ENCODE data around the gene NR2F1-AS1.

DNA sequence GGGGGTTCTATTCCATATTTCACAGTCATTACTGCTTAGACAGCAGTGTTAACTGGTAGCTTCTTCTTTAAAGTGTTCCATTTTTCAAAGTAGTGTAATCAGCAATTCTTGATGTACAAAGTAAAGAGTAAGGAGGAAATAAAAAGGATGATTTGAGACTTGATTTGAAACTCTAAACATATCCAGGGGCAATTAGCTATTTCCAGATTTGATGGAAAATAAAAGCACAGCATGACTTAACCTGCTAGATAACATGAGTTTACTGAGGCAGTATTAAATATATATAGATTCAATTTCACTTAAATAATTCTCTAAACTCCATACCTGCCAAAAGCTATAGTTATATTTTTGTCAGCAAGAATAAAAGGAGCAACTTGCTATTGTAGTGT is 31.8 kb upstream of the NR2F1-AS1 start:
- TF ChIP-seq, protein P1, sequence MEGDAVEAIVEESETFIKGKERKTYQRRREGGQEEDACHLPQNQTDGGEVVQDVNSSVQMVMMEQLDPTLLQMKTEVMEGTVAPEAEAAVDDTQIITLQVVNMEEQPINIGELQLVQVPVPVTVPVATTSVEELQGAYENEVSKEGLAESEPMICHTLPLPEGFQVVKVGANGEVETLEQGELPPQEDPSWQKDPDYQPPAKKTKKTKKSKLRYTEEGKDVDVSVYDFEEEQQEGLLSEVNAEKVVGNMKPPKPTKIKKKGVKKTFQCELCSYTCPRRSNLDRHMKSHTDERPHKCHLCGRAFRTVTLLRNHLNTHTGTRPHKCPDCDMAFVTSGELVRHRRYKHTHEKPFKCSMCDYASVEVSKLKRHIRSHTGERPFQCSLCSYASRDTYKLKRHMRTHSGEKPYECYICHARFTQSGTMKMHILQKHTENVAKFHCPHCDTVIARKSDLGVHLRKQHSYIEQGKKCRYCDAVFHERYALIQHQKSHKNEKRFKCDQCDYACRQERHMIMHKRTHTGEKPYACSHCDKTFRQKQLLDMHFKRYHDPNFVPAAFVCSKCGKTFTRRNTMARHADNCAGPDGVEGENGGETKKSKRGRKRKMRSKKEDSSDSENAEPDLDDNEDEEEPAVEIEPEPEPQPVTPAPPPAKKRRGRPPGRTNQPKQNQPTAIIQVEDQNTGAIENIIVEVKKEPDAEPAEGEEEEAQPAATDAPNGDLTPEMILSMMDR (optimal IDR thresholded peaks at IDR 0.05 in 1 of 3, IDR thresholded peaks at IDR 0.05 in 1 of 3, conservative IDR thresholded peaks at IDR 0.05 in 1 of 3; ENCODE audit: extremely low read depth in 1 of 3, insufficient read depth in 2 of 3, low read length in 3 of 3): no peak
- no peak for TF ChIP-seq EZH2 (IDR thresholded peaks at IDR 0.05; ENCODE audit: low read length)

Measured in keratinocyte (primary cell).